Measurements from ENCODE around the gene SPSB4.

The SPSB4 gene

DNA sequence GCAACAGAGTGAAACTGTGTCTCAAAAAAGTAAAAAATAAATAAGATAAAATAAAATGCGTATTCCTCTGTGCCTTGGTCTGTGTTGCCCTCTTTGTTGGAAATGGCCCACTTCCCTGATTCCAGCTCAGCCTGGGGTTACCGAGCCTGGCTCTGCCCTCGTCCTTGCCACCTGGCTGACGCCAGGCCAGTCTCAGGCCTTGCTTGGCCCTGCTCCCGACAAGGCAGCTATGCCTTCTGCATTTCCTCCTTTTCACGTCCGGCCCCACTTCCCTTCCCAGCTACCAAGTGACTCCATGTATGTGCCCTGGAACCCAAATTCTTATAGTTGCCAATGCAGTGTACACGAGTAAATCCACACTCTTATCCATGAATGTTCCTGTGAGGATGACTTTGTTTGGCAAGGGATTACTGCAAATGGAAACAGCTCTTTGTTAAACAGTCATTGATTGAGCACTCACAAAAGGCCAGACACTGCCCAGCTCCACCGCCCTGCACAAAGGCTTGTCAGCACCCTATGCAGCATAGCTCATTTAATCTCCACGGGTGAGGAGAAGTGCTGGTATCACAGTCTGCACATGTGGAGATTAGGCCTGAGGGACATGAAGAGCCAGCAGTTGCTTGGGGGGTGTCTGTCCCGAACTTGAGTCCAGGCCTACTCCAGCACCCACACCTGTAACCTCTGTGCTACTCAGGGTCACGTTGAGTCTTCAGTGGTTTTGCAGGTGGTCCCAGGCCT, 25.1 kb downstream of the SPSB4 start:
- no peak for DNase-seq (ENCODE audit: low spot score)

- no peak for DNase-seq (ENCODE audit: low spot score)
Observed at GRCh38 chr3:141076797-141077571, 25.8 kb downstream of the SPSB4 start.

DNA sequence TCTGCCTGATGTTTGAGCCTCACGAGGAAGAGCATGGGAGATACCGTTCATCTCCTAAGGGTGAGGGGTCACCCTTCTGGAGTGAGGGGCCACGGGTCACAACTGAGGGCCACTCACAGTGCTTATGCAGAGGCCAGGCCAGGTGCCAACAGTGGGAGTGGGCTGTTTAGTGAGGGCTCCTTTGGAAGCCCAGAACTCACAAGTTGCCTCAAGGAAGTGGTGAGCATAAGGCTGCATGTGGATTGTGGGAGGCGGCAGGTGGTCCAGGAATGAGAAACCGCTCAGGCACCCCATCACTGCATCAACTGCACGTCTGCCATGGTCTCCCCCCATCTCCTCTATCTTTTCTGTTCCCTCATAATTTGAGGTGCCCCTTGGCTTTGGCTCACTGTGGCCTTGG, 26.5 kb downstream of the SPSB4 start:
- no peak for DNase-seq (ENCODE audit: low spot score)

- no peak for DNase-seq (ENCODE audit: low spot score)
Observed at GRCh38 chr3:141078200-141078599, 27.1 kb downstream of the SPSB4 start.

GRCh38 chr3:141080431-141080830, 29.3 kb downstream of the SPSB4 start:
- no peak for DNase-seq (ENCODE audit: low spot score)

- DNase-seq (ENCODE audit: low spot score) = no peak
Observed at GRCh38 chr3:141081141-141081795, 30.1 kb downstream of the SPSB4 start.

- no peak for DNase-seq (ENCODE audit: low spot score)
Observed at GRCh38 chr3:141082064-141082463, 30.9 kb downstream of the SPSB4 start.

- no peak for DNase-seq (ENCODE audit: low spot score)
Observed at GRCh38 chr3:141083226-141083625, 32.1 kb downstream of the SPSB4 start.

DNA sequence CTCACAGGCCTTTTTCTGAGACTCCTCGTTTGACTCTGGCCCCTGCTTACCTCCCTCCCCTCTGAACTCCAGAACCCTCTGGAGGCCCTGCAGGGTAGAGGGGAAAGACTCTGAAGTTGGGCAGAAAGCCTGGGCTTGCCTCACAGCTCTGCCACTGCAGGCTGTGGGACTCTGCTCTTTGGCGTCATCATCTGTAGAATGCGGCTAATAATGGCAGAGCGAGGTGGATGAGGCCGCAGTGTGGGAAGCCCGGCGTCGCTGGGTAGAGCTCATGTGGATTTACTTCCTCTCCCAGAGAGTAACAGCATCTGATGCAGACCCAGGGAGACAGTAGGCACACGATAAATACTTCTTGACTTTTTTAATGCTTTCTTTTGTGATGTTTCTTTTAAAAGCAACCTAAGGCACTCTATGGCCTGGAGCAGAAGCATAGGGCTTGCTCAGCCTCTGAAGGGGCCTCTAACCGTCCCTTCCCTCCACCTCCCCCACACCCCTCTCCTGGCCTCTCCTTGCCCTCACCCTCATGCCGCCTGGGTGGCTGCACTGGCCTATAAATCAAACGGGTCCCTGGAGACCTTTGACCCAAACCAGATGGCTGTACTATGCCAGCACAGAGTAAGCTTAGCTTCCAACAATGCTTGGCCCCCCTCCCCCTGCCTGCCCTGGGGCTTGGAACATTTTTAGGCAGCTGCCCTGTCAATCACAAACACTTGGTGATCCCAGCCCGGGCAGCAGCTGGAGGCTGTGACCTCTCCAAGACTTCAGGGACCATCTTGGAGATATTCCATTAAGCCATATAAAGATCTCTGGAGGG, 32.9 kb downstream of the SPSB4 start:
- no peak for DNase-seq (ENCODE audit: low spot score)

- DNase-seq (ENCODE audit: low spot score) = no peak
Observed at GRCh38 chr3:141085343-141086070, 34.4 kb downstream of the SPSB4 start.

DNA sequence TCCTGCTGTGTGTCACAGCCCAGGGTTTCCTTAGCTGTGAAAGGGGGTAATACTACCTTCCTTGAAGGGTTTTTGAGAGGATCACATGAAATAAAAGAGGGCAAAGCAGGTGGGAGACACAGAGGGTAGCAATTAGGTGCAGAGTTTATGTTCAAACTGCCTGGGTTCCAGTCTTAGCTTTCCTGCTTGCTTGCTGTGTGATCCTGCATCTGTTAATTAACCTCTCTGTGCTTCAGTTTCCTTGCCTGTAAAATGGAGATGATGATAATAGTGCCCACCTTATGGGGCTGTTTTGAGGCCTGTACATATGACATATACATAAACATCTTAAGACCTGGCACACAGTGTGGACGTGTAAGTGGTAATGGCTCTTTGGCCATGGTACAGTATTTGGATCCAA, 35.0 kb downstream of the SPSB4 start:
- no peak for DNase-seq (ENCODE audit: low spot score)

DNA sequence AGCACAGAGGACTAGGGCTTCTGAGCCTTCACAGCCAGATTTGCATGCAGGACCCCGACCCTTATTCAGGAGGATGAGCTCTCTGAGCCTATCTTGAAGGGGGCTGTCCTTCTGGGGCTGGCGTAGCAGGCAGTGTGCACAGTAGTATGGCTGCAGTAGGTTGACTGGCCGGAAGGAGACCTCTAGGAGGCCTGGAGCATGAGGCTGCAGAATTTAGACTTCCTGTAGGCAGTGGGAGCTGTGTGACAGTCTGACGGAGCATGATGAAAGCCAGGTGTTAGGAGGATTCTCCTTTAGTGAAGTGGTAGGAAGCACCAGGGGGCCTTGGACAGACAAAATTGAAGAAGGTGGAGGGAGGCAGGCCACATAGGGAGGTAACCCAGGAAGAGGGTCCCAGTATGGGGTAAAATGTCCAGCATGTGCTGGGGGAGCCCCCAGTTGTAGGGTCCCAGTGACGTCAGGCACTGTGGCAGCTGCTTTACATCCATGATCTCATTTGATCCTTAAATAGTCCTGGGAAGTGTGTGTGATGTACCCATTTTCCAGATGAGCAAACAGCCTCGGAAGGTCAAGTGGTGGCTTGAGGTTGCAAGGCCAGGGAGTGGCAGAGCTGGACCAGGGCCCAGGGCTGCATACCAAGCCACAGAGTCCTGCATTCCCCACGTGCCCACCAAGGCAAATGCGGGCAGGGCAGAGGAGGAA, 36.1 kb downstream of the SPSB4 start:
- DNase-seq (ENCODE audit: low spot score) = no peak

- DNase-seq (ENCODE audit: low spot score) = no peak
Observed at GRCh38 chr3:141087778-141088130, 36.6 kb downstream of the SPSB4 start.

DNA sequence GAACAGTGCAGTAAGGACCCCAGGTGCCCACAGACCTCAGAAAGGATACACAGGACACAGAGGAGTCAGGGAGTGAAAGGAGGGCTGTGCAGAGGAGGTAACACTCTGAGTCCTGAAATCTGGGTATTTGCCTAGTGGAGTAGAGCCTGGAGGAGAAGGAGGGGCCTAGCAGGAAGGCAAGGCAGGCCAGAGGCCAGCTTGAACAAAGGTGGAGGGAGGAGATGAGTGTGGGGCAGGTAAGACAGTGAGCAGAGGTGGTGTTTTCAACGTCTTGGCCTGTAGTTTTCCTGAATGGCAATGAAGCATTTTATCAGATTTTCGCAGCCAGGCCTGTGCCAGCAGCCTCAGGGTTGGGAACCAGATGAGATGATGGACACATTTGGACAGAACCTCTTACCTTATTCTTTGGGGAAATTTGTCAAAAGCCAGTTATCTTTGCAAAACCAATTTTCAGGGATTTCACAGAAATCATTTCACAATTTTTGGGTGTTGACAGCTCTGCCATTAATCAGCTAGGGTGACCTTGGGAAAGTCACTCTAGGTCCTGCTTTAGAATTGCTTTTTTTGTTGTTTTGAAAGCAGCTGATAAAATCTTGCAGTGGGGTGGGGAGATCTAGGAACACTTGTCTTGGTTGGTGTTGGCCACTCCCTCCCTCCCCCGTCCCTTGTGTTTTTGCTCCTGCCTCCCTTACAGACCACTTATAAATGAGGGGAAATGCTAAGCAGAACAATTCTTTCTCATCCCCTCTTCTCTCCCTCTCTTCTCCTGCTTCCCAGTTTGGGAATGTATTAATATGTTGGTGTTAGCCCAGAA, 38.4 kb downstream of the SPSB4 start:
- no peak for DNase-seq (ENCODE audit: low spot score)

- no peak for DNase-seq (ENCODE audit: low spot score)
Observed at GRCh38 chr3:141091426-141091825, 40.3 kb downstream of the SPSB4 start.

GRCh38 chr3:141092663-141093062, 41.5 kb downstream of the SPSB4 start:
- no peak for DNase-seq (ENCODE audit: low spot score)

- DNase-seq (ENCODE audit: low spot score) = no peak
Observed at GRCh38 chr3:141093397-141093796, 42.2 kb downstream of the SPSB4 start.

DNA sequence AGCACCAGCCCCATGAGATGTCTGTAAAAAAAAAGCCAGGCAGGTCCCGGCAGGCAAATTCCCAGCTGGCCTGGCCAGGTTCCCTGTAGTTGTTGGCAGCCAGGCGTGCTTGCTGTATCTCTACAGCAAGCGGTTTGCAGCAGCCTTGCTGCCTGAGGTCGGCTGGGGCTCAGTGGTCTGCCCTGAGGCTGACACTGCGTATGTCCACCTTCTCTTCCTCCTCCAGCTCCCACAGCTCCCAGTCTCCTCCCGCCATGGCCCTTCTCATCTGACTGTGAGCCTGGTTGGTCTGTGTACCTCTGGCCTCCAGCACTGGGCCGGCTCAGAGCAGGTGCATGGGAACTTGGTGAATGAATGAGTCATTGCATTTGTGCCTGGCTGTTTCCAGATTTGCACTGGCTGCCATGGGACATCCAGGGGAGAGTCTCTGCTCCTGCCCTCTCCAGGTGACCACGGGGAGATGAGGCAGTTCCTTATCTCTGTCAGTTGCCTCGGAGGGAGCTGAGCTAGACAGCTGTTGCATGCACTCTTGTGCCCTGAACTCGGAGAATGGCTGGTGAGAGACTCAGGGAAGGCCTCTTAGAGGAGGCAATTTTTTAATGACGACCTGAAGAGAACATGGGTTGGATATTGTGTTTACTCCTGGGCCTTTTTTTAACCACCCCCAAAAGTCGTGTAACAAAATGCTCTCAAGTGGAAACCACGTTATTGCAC, 43.0 kb downstream of the SPSB4 start:
- no peak for DNase-seq (ENCODE audit: low spot score)

- DNase-seq (ENCODE audit: low spot score) = no peak
Observed at GRCh38 chr3:141094790-141095545, 43.8 kb downstream of the SPSB4 start.
